K562 treated with DMSO at 1 percent for 24 hours (cell line): Measurements from ENCODE around the gene MARCHF7. TPM values are rescaled to one million over a fixed set of nuclear protein-coding genes. Genes with fewer than 3 reads are reported as not detected.

Experiments
- total RNA-seq: library from RNA; unstranded; fragments of 300-600 nt; gene quantifications from 2 replicates; pipeline ENCODE4 v1.2.3, GENCODE V29; 2022; ENCODE audit warnings: low read depth; ENCODE audit not compliant: insufficient read depth

MARCHF7 gene, protein sequence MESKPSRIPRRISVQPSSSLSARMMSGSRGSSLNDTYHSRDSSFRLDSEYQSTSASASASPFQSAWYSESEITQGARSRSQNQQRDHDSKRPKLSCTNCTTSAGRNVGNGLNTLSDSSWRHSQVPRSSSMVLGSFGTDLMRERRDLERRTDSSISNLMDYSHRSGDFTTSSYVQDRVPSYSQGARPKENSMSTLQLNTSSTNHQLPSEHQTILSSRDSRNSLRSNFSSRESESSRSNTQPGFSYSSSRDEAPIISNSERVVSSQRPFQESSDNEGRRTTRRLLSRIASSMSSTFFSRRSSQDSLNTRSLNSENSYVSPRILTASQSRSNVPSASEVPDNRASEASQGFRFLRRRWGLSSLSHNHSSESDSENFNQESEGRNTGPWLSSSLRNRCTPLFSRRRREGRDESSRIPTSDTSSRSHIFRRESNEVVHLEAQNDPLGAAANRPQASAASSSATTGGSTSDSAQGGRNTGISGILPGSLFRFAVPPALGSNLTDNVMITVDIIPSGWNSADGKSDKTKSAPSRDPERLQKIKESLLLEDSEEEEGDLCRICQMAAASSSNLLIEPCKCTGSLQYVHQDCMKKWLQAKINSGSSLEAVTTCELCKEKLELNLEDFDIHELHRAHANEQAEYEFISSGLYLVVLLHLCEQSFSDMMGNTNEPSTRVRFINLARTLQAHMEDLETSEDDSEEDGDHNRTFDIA
- total RNA-seq, result 54.9 and 57.9 TPM in 2 replicates

DNA sequence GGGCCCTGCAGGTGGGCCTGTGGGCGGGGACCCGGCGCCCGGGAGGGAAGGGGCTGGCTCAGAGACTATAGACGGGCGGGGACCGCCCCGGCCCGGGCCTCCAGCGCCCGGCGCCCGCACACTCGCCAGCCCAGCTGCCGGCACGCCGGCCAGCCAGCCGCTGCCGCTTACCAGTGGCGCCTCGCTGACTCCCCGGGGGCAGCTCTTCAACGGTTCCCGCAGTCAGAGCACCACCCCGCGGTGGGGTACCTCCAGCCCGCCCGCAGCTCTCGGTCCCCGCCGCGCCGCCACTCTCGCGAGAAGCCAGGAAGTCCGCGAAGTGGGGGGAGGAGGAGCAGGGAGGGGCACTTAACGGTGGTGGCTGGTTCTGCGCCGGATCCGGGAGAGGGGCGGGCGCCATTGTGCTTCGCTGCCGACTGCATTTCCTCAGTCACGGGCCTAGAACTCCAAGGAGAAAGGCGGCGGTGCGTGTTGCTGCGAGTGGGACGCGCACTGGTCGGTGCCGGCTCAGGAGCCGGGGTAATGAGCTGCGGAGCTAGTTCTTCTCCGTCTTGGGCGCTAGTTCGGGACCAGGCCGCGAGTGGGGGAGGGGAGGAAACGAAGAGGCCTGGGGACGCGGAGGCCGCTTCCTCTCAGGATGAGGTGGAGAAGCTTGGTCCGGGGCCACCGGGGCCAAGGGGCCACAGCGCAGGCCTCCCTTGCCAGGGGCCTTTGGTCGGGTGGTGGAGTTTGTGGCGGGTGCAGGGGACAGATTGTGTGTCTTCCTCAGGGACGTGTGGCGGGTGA, at the start of gene MARCHF7:
Gene MARCHF7, plus strand, starts transcription at position 364 of the 786 bp plus-strand sequence. CDS start 16,517 bp downstream, outside the sequence.

Other genes starting within 250 kb of the MARCHF7 start
- 18.2 and 24.3 TPM in 2 replicates for gene BAZ2B, start 96.0 kb upstream of the MARCHF7 start, total RNA-seq
- gene CD302, start 85.7 kb downstream of the MARCHF7 start, total RNA-seq, result not detected in 2 replicates
- gene LY75, start 192.2 kb downstream of the MARCHF7 start, total RNA-seq, result not detected in 2 replicates